Glutamatergic neuron (in vitro differentiated cells): Measurements from ENCODE around the gene E2F2. TPM values are rescaled to one million over a fixed set of nuclear protein-coding genes. Genes with fewer than 3 reads are reported as not detected.
"Not testable (repeated sequence)": the region's sequence is repeated elsewhere in the genome, so short reads cannot be mapped to it uniquely, and the experiment has no call there.

Experiments
- DNase-seq: peaks from one replicate; pipeline ENCODE4 v3.0.0; 2022
- H3K27ac Mint-ChIP-seq: one replicate; pipeline ENCODE4 v1.8.0; 2020; ENCODE audit warnings: mild to moderate bottlenecking, mixed read lengths, inconsistent platforms; ENCODE audit not compliant: unreplicated experiment
- H3K27me3 Mint-ChIP-seq: one replicate; pipeline ENCODE4 v1.8.0; 2020; ENCODE audit warnings: mild to moderate bottlenecking, moderate library complexity, mixed read lengths, inconsistent platforms; ENCODE audit not compliant: unreplicated experiment
- H3K36me3 Mint-ChIP-seq: one replicate; pipeline ENCODE4 v1.8.0; 2020; ENCODE audit warnings: mild to moderate bottlenecking, mixed read lengths, inconsistent platforms; ENCODE audit not compliant: unreplicated experiment
- H3K4me1 Mint-ChIP-seq: one replicate; pipeline ENCODE4 v1.8.0; 2020; ENCODE audit warnings: mild to moderate bottlenecking, low read depth, mixed read lengths, inconsistent platforms; ENCODE audit not compliant: unreplicated experiment
- H3K4me3 Mint-ChIP-seq: one replicate; pipeline ENCODE4 v1.8.0; 2020; ENCODE audit warnings: mild to moderate bottlenecking, mixed read lengths, inconsistent platforms; ENCODE audit not compliant: unreplicated experiment
- H3K9me3 Mint-ChIP-seq: one replicate; pipeline ENCODE4 v1.8.0; 2020; ENCODE audit warnings: mild to moderate bottlenecking, moderate library complexity, mixed read lengths, inconsistent platforms; ENCODE audit not compliant: unreplicated experiment
- total RNA-seq: library from RNA; stranded (reverse); fragmentation: NEBNext Ultra II Directional; extraction: Animal tissue kit (Norgen Biotek cat#: 25700); gene quantifications from one replicate; pipeline ENCODE4 v1.2.1, GENCODE V29; 2021; ENCODE audit not compliant: unreplicated experiment
- TF ChIP-seq, protein P1 (sequence below): fragments of 200-600 bp; sonication (generic); IDR thresholded peaks from one replicate; pipeline ENCODE4 v1.5.0; 2021; ENCODE audit not compliant: partially characterized antibody, unreplicated experiment

The E2F2 gene
- total RNA-seq, 1 donor from 2014 or later: 5.4 TPM

DNA sequence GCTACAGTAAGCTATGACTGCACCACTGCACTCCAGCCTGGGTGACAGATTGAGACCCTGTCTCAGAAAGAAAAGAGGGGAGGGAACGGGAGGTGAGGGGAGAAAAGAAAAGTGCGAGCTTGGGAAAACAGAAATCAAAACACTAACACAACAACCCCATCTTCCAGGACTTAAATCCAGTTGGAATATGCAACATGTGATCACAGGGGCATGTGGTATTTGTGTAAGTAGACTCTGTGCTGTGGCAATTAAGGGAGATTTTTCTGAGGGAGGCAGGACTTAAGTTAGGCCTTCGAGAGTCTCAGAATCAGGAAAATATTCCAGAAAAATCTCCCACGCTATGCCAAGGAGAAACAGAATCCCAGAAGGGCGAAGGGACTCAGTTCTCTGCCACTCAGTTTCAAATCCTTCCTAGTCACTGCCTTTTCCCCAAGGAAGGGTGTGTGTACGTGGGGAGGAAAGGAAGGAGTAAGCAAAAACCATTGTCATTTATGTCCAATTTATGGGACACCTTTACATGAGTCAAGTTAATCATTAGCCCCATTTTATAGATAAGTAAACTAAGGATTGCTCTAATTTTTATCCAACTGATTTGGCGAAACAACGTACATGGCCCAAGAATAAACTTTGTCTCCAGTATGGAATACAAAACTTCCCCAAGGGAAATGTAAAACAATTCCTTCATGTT is 16.0 kb upstream of the E2F2 start:
- Mint-ChIP-seq H3K27ac (peak overlapping the region; percentile 17), H3K4me3 (no peak overlapping the region), H3K4me1 (peaks cover 9% of the 10 kb centered on the region), H3K9me3 (no peaks in the 10 kb centered on the region), H3K36me3 (no peaks in the 10 kb centered on the region), H3K27me3 (peaks cover 6% of the 10 kb centered on the region)
- TF ChIP-seq, protein P1, sequence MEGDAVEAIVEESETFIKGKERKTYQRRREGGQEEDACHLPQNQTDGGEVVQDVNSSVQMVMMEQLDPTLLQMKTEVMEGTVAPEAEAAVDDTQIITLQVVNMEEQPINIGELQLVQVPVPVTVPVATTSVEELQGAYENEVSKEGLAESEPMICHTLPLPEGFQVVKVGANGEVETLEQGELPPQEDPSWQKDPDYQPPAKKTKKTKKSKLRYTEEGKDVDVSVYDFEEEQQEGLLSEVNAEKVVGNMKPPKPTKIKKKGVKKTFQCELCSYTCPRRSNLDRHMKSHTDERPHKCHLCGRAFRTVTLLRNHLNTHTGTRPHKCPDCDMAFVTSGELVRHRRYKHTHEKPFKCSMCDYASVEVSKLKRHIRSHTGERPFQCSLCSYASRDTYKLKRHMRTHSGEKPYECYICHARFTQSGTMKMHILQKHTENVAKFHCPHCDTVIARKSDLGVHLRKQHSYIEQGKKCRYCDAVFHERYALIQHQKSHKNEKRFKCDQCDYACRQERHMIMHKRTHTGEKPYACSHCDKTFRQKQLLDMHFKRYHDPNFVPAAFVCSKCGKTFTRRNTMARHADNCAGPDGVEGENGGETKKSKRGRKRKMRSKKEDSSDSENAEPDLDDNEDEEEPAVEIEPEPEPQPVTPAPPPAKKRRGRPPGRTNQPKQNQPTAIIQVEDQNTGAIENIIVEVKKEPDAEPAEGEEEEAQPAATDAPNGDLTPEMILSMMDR: no peak
- no peak for DNase-seq

DNA sequence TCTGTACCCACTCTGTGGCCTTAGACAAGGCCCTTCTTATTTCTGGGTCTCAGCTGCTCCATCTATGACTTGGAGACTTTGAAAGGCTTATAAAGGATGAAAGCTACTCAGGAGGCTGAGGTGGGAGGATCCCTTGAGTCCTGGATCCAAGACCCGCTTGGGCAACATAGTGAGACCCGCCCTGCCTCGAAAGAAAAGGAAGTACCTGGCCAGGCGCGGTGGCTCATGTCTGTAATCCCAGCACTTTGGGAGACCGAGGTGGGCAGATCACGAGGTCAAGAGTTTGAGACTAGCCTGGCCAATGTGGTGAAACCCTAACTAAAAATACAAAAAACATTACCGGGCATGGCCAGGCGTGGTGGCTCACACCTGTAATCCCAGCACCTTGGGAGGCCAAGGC is 14.8 kb upstream of the E2F2 start:
- Mint-ChIP-seq H3K9me3 (no peaks in the 10 kb centered on the region), H3K27me3 (peaks cover 4% of the 10 kb centered on the region), H3K4me1 (peaks cover 2% of the 10 kb centered on the region), H3K27ac (no peak overlapping the region), H3K36me3 (no peaks in the 10 kb centered on the region), H3K4me3 (no peak overlapping the region)
- no peak for DNase-seq
- TF ChIP-seq, protein P1: no peak

DNA sequence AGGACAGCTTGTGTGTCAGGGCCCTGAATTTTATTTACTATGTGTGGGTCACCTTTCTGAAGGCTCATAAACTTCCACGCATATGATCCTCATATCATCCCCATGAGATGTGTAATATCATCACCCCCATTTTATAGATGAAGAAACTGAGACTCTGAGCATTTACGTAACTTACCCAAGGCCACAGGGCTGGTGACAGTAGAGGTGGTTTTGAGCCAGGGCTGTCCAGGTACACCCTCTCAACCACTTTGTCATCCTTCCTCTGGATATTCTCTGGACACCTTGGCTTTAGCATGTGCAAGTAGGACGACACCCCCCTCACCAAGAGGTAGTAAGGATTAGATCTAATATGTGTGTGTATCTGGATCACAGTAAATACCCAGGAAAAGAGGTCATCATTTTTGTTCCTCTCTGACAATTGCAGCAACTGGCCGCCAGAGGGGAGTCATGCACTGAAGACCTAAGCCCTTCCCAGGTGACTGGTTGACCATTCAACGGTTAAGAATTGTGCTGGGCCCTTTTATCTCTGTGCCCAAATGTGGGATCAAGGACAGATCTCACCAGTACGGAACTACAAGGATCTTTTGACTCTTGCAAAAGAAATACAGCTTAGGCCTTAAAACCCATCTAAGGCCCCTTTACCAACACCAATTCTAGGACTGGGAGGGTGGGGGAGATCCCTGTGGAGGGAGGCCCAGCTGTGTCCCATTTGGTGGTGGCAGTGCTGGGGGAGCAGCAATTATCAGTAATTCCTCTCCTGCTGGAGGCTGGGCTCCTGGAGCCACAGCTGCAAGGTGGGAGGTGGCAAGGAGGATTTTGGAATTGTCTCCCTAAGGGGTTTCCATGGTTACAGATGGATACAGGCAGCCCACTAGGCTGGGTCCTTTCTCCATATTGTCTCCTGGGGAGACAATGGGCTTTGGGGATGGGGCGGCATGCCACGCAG is 13.7 kb upstream of the E2F2 start:
- peaks cover 7% of the 10 kb centered on the region for H3K27me3 Mint-ChIP-seq

DNA sequence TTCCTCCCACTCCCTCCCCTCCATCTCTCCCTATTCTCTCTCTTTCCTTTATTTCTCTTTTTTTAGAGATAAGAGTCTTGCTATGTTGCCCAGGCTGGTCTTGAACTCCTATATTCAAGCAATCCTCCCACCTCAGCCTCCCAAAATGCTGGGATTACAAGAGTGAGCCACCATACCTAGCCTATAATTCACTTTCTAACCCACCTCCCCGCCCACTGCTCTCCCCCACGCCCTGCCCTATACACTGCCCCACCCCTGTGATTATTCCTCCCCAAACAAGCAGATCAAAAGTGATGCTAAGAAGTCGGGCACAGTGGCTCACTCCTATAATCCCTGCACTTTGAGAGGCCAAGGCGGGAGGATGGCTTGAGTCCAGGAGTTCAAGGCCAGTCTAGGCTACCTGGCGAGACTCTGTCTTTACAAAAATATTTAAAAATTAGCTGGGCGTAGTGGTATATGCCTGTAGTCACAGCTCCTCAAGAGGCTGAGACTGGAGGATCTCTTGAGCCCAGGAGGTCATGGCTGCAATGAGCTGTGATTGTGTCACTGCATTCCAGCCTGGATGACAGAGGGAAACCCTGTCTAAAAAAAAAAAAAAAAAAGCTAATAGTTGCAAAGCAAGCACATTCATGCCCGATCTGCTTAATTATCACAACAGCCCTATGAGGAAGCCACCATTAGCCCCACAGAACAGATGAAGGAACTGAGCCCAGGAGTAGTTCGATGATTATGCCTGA is 12.8 kb upstream of the E2F2 start:
- Mint-ChIP-seq H3K4me1 (peaks cover 5% of the 10 kb centered on the region), H3K27ac (no peak overlapping the region), H3K4me3 (no peak overlapping the region), H3K27me3 (peaks cover 7% of the 10 kb centered on the region), H3K36me3 (no peaks in the 10 kb centered on the region), H3K9me3 (no peaks in the 10 kb centered on the region)
- no peak for DNase-seq
- TF ChIP-seq, protein P1: no peak

More for the DNA sequence above, 13.7 kb upstream of the E2F2 start:
- TF ChIP-seq, protein P1: peak; percentile 87
- H3K27ac Mint-ChIP-seq: no peak overlapping the region
- no peak overlapping the region for H3K4me3 Mint-ChIP-seq
- DNase-seq: peak; percentile 82
- H3K36me3 Mint-ChIP-seq: no peaks in the 10 kb centered on the region
- H3K9me3 Mint-ChIP-seq: no peaks in the 10 kb centered on the region
- peaks cover 3% of the 10 kb centered on the region for H3K4me1 Mint-ChIP-seq

DNA sequence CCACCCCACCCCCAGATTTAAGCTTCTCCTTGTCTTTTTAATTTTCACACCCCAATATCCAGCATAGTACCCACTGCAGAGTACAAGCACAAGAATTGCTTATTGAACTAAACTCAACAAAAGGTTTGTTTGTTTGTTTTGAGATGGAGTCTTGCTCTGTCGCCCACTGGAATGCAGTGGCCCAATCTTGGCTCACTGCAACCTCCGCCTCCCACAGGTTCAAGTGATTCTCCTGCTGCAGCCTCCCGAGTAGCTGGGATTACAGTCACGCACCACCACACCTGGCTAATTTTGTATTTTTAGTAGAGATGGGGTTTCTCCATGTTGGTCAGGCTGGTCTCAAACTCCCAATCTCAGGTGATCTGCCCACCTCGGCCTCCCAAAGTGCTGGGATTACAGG is 11.9 kb upstream of the E2F2 start:
- not testable (repeated sequence) for H3K36me3 Mint-ChIP-seq, H3K4me1 Mint-ChIP-seq, H3K27me3 Mint-ChIP-seq, DNase-seq, H3K9me3 Mint-ChIP-seq, H3K27ac Mint-ChIP-seq, H3K4me3 Mint-ChIP-seq
